GM21529 (cell line): ENCODE data around the gene FOXP1.

ENCODE experiments used
- ATAC-seq: cut with Tn5 transposase; IDR thresholded peaks from one replicate; pipeline ENCODE4 v1.9.1; 2021; ENCODE audit not compliant: unreplicated experiment

Gene FOXP1

DNA sequence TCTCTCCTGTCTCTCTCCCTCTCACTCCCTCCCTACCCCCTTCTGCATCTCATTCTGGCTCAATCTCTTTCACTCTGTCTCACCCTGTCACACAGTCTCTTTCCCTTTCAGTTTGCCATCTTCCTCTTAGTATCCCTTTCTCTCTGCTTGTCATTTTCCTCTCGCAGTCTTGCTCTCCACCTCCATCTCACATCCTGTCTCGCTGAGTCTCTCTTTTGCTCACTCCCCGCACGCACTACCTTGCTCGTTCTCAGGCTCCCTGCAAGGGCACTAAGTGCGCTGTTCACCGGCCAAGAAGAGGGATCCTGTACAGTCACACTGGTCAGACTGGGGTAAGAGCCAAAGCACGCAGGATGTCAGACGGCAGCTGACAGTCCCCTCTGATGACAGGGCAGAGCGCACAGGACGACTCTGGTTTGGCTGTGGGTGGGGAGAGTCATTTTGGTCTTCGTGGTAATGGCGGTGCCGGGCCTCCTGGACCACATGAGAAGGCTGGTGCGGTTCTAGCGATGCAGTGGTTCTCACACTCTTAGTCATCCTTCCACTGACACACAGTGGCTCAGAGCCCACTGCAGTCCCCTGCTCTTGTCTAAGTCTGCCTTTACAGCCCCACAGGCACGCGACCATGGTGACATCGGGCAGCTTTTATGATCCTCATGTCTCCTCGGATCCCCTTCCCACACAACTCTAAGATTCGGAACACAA lies 356.8 kb downstream of the FOXP1 start:
- ATAC-seq, result peak; percentile 86

GRCh38 chr3:71225951-71226564 lies 357.5 kb downstream of the FOXP1 start:
- ATAC-seq, result peak; percentile 4

- ATAC-seq, result no peak
Observed at GRCh38 chr3:71225002-71225684, 358.4 kb downstream of the FOXP1 start.

DNA sequence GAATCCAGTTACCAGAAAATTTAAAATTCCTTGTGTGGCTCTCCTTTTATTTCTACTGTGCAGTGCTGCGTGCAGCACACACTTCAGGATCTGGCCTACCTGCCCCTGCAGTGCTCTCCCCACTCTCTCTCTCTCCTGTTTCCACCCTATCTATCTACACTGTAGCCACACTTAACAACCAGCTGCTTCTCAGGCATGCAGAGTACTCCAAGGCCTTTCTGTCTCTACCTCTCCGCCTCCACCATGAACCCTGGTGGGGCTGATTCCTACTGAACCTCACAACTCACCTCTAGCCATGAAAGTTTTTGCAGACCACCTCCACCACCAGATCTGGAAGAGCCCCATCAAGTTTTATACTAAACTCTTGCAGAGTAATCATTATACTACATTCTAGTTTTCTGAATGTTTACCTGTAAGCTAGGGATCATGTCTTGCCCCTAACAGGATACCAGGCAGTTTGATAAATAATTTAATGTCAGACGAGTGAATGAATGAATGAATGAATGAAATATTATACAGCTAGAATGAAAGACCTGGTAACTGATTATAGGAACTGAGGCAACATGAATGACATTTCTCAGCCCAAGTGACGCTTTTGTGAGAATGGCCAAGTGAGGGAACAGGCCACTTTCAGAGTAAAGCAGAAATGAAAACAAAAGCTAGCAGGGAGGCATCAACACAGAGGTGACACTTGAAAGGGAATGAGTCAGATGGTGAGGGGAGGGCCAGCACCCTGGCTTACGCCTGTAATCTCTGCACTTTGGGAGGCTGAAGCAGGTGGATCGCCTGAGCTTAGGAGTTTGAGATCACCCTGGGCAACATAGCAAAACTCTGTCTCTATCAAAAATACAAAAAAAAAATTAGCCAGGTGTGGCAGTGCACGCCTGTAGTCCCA lies 363.5 kb downstream of the FOXP1 start:
- peak; percentile 100 for ATAC-seq

DNA sequence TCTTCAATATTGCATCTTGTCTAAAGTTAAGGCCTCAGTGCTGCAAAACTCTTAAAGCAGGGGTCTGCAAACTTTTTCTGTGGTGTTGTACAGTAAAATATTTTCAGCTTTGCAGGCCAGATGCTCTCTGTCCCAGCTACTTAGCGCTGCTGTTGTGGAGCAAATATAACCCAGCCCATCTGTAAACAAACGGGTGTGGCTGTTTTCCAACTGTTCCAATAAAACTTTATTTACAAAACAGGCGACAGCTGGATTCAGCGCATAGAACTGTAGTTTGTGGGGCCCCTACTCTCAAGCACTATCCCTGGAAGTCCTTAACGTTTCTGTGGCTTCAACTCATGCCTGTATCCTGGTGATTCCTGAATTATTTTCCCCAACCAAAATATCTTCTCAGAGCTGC lies 365.0 kb downstream of the FOXP1 start:
- ATAC-seq, result no peak

DNA sequence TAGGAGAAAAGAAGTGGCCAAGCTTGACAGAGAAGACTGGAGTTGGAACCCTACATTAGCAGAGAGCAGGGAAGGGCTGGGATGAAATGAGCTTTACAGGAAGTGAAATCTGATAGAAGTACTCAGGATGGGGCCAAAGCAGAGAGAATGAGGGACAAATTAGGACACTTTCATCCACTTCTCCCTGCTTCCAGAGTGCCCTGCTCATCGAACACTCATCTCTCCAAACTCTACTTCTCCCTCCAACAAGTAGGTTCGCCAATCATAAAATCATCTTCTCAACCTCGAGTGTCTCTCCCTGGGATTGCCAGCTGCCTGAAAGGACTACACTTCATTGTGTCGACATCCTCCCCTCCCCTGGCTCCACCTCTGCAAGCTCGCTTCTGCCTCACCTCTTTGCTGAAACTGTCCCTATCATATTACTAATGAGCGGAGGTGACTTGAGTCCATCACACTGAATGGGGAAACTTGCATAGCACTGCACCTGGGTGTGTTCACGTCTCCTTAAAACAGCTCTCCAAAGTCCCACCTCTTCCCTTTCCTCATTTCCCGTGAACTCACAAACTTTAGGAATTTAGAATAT lies 365.8 kb downstream of the FOXP1 start:
- no peak for ATAC-seq

- no peak for ATAC-seq
Observed at GRCh38 chr3:71215351-71215750, 368.2 kb downstream of the FOXP1 start.

DNA sequence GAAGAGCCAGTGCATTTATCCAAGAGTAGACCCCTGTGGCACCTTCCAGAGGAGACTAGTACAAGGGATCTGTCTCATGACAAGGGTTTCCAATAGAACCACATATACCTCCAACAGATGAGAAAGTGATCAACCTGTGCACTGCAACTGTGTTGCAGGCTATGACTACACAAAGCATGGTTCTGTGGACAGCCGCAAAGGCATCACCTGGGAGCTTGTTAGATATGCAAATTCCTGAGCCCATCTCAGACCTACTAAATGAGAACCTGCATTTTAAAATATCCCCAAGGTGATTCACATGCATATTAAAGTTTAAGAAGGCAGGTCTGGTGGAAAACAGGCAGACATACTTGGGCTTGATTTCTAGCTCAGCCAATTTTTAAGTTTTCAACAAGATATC lies 368.7 kb downstream of the FOXP1 start:
- no peak for ATAC-seq

- no peak for ATAC-seq
Observed at GRCh38 chr3:71214016-71214415, 369.5 kb downstream of the FOXP1 start.

GRCh38 chr3:71211083-71211482 lies 372.4 kb downstream of the FOXP1 start:
- no peak for ATAC-seq

GRCh38 chr3:71210257-71211007 lies 373.1 kb downstream of the FOXP1 start:
- ATAC-seq, result no peak

DNA sequence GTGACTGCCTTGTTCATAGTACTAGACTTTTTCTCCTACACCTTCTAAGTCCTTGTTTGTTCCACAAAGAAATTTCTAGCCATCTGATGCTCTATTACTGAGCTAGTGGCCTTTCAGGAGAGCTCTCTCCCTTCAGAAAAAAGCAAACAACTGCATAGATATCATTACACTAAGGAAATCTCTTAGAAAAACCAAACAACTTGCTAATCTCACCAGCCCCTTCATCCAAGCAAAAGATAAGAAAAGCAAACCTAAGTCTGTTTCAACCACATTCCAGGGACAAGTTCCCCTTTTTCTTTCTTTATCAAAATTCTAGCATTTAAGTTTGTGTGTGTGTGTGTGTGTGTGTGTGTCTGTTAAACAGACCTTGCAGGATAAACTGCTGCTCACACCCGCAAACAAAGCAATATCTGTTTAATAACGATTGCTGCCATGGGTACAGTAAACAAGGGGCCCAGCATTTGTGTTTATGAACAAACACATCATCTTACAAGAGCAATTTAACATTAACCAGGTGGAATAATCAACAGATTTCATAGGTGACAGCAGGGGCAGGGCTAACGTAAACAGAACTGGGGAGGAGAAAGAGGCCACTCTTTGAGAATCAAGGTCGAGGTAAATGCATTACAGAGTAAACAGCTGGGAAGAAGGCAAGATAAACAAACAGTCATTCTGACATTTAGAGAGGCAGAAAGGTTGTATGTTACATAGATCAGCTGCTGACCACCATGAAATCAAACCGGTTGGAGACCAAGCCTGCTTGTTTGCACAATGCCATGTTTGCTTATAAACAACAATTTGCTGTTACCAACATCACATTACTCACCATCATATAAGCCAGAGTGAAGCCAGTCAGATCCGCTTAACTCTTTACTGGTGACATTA lies 375.1 kb downstream of the FOXP1 start:
- ATAC-seq, result no peak

GRCh38 chr3:71207632-71208031 lies 375.9 kb downstream of the FOXP1 start:
- no peak for ATAC-seq

DNA sequence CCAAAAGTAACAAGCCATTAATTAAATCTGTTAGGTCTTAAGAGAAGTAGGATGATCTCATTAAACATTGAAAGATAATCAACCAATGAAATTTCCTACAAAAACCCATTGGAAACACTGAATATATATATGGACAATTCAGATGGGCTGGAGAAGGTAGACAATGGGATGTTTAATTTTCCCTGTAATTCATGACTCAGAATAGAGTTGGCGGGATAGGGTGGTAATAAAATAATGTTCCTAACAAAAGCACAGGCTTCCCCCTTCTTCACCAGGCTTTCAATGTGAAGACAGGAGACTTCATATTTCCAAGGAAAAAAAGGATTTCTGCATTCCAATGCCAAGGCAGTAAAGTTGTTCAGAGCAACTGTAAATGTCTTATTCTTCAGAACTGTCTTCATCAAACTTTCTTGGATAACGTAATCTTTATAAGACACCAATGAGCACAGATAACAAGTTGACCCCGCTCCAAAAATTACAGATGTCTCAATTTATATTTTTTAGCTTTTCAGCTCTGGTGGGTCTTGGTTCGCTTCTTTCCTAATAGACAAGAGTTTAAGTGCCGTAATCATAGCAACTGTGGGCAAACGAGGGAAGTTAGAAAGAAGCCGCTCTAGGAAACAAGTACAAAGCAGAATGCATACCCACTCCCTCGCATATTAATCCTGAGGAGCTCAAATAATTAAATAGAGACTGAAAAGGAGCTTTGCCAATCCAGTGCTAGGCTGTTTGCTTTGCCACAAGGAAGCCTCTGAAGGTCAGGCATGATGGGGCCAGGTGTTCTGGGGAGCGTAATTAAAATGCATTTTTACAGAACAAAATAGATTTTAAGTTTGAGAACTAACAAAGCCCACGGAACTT lies 377.0 kb downstream of the FOXP1 start:
- ATAC-seq, result no peak

GRCh38 chr3:71203727-71204488 lies 379.6 kb downstream of the FOXP1 start:
- ATAC-seq, result no peak

DNA sequence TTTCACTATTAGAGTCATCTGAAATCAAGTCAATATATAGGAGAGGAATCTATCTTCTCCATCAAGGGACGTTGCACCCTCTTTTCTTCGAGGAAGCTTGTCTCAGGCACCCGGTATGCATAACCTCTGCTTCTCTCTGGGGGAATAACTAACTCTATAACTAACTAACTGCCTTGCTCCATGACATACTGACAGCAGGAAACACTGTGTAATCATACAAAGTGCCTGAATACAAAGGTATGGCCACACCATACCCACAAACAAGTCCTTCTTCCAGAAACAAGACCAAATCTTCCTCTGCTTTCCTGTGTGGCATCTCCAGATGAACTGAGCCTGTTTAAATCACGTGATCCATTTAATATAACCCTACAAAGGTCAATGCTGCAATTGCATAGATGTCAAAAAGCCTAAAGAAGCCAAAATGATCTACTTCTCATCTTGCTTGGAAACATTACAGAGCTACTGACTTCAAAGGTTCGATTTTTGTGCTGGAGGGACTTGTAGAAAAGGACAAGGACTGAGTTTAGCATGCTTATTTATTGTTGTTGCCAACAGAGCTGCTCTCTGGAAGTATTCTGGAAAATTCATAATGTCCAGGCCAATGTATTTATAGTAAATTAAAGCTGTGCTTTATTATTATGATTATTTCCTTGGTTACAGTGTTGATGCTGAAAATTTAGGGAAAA lies 380.5 kb downstream of the FOXP1 start:
- ATAC-seq, result no peak

DNA sequence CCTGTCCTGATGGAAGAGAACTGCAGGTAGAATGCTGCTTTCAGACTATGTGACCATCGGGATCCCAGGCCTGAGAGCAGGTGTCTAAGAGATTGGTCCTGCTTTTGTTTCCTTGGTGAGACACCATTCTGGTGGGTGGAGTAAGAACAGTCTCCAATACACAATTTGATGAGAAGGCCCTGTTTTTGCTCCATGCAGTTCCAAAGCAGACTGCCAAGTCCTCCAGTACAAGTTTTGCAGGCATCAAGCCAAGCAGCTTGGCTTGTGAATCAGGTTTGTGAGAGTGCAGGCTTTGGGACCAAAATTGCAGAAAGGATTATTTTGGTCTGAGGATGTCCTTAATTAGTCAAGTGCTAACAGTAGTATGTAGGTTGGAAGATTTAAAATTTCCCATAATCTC lies 381.6 kb downstream of the FOXP1 start:
- no peak for ATAC-seq
